Panc1 (cell line): ENCODE data around the gene AP3D1. TPM values are rescaled to one million over a fixed set of nuclear protein-coding genes. Genes with fewer than 3 reads are reported as not detected.

Source experiments
- ATAC-seq: fragments of 200-7000 bp; cut with Tn5 transposase; 2 replicates; pipeline ENCODE4 v1.9.1; 2020; ENCODE audit warnings: mild to moderate bottlenecking, moderate library complexity
- BruUV-seq: library from RNA; stranded (reverse); fragments of 400-500 nt; replicated peaks from 2 replicates; lab custom pipeline; 2021; lab: Mats Ljungman, UMichigan
- CTCF ChIA-PET: fragments of 300-600 bp; sonication (Branson Sonifier 250); formaldehyde crosslinking; loops from one replicate; lab custom pipeline; 2022; ENCODE audit warnings: antibody characterized with exemption; lab: Charles Lee
- POLR2A ChIA-PET: fragments of 300-600 bp; sonication (Branson Sonifier 250); formaldehyde crosslinking; loops from one replicate; lab custom pipeline; 2022; ENCODE audit warnings: antibody characterized with exemption; lab: Charles Lee
- DNase-seq: peaks from one replicate; pipeline ENCODE4 v3.0.0-alpha.2; 2010; ENCODE audit warnings: low read depth, low spot score
- H3K27ac ChIP-seq: 2 replicates; pipeline ENCODE4 v1.5.1; 2011; ENCODE audit warnings: mild to moderate bottlenecking, low read length, inconsistent platforms
- H3K27me3 ChIP-seq: fragments of 200-500 bp; sonication (Bioruptor generic); 2 replicates; pipeline ENCODE4 v1.6.0; 2014; ENCODE audit warnings: low read length, inconsistent platforms; ENCODE audit not compliant: control insufficient read depth, insufficient read depth
- H3K36me3 ChIP-seq: fragments of 200-500 bp; sonication (Bioruptor generic); 2 replicates; pipeline ENCODE4 v1.5.1; 2014; ENCODE audit warnings: inconsistent platforms, mild to moderate bottlenecking, low read length, moderate library complexity; ENCODE audit not compliant: control insufficient read depth, insufficient read depth
- H3K4me1 ChIP-seq: 2 replicates; pipeline ENCODE4 v1.5.1; 2011; ENCODE audit warnings: inconsistent platforms, mild to moderate bottlenecking, low read length, moderate library complexity; ENCODE audit not compliant: control insufficient read depth, insufficient read depth
- H3K4me3 ChIP-seq, 2 experiments: 2 replicates each; pipeline ENCODE4 v1.5.1; 2011 to 2012; ENCODE audit warnings: low read depth in 2 of 2, low read length in 2 of 2, mild to moderate bottlenecking in 2 of 2, inconsistent platforms in 1 of 2, moderate library complexity in 1 of 2
- H3K9me3 ChIP-seq: fragments of 200-500 bp; sonication (Bioruptor generic); 2 replicates; pipeline ENCODE4 v1.5.1; 2014; ENCODE audit warnings: low read depth, mild to moderate bottlenecking, inconsistent platforms, low read length, moderate library complexity; ENCODE audit not compliant: control insufficient read depth, insufficient read depth
- POLR2AphosphoS5 ChIP-seq: IDR thresholded peaks from 2 replicates; pipeline ENCODE4 v1.6.1; 2012; ENCODE audit warnings: mild to moderate bottlenecking, low read depth, low read length, moderate library complexity
- REST ChIP-seq, 2 experiments: IDR thresholded peaks; 2 replicates each; pipeline ENCODE4 v1.6.1; 2011 to 2012; ENCODE audit warnings: low read depth in 2 of 2, control low read depth in 1 of 2, low read length in 1 of 2, mild to moderate bottlenecking in 1 of 2, moderate library complexity in 1 of 2; ENCODE audit not compliant: insufficient read depth in 1 of 2
- SIN3A ChIP-seq: IDR thresholded peaks from 2 replicates; pipeline ENCODE4 v1.6.1; 2012; ENCODE audit warnings: low read depth, mild to moderate bottlenecking, low read length, moderate library complexity, borderline replicate concordance; ENCODE audit not compliant: insufficient read depth
- TCF7L2 ChIP-seq: IDR thresholded peaks from 2 replicates; pipeline ENCODE4 v1.6.1; 2011; ENCODE audit warnings: mild to moderate bottlenecking, low read depth, low read length, inconsistent platforms
- in situ Hi-C: cut with HindIII; loops from 2 replicates; pipeline ENCODE4 v1.10.0; 2016; ENCODE audit warnings: low sequenced_read_pairs, low pct_unique_long_range_greater_than_20kb
- intact Hi-C: fragments of 100-400 bp; cut with micrococcal nuclease; formaldehyde crosslinking; loops from one replicate; pipeline ENCODE4 v1.10.0; 2022; ENCODE audit not compliant: unreplicated experiment
- total RNA-seq: library from RNA; stranded (reverse); gene quantifications from one replicate; pipeline ENCODE4 v1.2.1, GENCODE V29; 2021; ENCODE audit not compliant: unreplicated experiment
- TF ChIP-seq, protein P1 (sequence below): fragments of 450-650 bp; IDR thresholded peaks from 2 replicates; pipeline ENCODE4 v1.5.1; 2017; ENCODE audit warnings: mild to moderate bottlenecking

AP3D1 gene
- total RNA-seq, 1 experiment from 2014 or later, result 167 TPM

- ChIA-PET CTCF (no interaction called here), POLR2A (no interaction called here)
- peaks cover 29% of the 10 kb centered on the region for H3K4me1 ChIP-seq
- H3K9me3 ChIP-seq, result no peaks in the 10 kb centered on the region
- no peak overlapping the region for H3K4me3 ChIP-seq
- in situ Hi-C loops, result no loop called here
- DNase-seq (no peak), ATAC-seq (no peak)
- no peak overlapping the region for H3K27ac ChIP-seq
- intact Hi-C loops, result no loop called here
- H3K36me3 ChIP-seq, result no peaks in the 10 kb centered on the region
- H3K27me3 ChIP-seq, result no peaks in the 10 kb centered on the region
- TF ChIP-seq SIN3A (no peak), TCF7L2 (no peak), REST (IDR thresholded peaks at IDR 0.05; ENCODE audit: insufficient read depth in 1 of 2, low read depth in 2 of 2, low read length in 1 of 2) (no peak), POLR2AphosphoS5 (no peak)
- TF ChIP-seq, protein P1, sequence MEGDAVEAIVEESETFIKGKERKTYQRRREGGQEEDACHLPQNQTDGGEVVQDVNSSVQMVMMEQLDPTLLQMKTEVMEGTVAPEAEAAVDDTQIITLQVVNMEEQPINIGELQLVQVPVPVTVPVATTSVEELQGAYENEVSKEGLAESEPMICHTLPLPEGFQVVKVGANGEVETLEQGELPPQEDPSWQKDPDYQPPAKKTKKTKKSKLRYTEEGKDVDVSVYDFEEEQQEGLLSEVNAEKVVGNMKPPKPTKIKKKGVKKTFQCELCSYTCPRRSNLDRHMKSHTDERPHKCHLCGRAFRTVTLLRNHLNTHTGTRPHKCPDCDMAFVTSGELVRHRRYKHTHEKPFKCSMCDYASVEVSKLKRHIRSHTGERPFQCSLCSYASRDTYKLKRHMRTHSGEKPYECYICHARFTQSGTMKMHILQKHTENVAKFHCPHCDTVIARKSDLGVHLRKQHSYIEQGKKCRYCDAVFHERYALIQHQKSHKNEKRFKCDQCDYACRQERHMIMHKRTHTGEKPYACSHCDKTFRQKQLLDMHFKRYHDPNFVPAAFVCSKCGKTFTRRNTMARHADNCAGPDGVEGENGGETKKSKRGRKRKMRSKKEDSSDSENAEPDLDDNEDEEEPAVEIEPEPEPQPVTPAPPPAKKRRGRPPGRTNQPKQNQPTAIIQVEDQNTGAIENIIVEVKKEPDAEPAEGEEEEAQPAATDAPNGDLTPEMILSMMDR, result no peak
- no TSS peak for BruUV-seq
Measured at GRCh38 chr19:2173388-2173766, 22.0 kb upstream of the AP3D1 start.

DNA sequence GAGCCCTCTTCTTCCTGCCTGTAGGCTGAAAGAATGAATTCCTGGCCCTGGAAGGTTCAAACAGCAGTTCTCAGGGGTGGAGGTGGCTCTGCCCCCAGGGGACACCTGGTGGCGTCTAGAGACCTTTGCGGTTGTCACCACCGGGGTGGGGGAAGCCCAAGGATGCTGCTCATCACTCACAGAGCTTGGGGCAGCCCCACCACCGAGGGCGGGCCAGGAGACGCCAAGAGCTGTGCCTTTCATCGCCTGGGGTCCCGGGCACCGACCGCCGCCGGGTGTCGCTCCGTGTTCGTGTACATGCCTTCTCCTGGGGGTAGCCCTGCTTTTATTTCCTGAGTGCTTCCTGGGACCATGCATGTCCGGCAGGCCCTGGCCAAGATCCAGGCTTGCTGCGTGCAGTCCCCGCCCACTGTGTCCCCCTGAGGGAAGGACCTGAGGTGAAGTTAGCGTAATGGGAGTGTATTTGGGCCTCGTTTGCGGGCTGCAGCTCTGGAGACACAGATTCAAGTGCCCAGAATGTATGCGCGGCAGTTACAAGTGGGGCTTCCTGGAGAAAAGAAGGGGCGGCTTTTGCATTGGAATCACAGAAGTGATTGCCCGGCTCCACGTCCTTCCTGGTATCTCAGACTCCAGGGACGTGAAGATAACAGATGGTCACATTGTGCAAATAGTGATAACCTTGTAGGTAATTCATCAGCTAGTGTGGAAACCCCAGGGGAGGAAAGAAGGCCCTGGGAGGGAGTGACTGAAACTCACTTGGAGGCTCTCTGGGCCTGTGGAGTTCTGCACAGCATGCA, 20.2 kb upstream of the AP3D1 start:
- Histone ChIP-seq H3K4me3 (no peak overlapping the region), H3K9me3 (no peaks in the 10 kb centered on the region), H3K36me3 (no peaks in the 10 kb centered on the region), H3K4me1 (peaks cover 44% of the 10 kb centered on the region), H3K27me3 (no peaks in the 10 kb centered on the region), H3K27ac (peak overlapping the region; percentile 83)
- in situ Hi-C loops (no loop called here), intact Hi-C loops (no loop called here)
- ChIA-PET CTCF (interaction anchor here (0.7 kb wide), 2 partner anchors 10 to 87 kb away, joined by 4 to 6 read pairs; no protein-coding TSS in a partner anchor), POLR2A (no interaction called here)
- no peak for ATAC-seq
- no peak for DNase-seq
- TF ChIP-seq, protein P1, result no peak
- TF ChIP-seq POLR2AphosphoS5, result no peak
- no peak for TF ChIP-seq REST (IDR thresholded peaks at IDR 0.05; ENCODE audit: insufficient read depth in 1 of 2, low read depth in 2 of 2, low read length in 1 of 2)
- TF ChIP-seq SIN3A, result no peak
- no peak for TF ChIP-seq TCF7L2
- BruUV-seq, result no TSS peak
